HepG2 (cell line): ENCODE measurements around the gene SESN2. TPM values are rescaled to one million over a fixed set of nuclear protein-coding genes. Genes with fewer than 3 reads are reported as not detected.

Experiments
- BCL6 ChIP-seq: IDR thresholded peaks from 2 replicates; pipeline ENCODE4 v1.6.1; 2016; ENCODE audit warnings: missing genetic modification reagents, missing compliant biosample characterization
- FOXA1 ChIP-seq, 2 experiments: fragments of 450-650 bp in 1 of 2; sonication (generic) in 1 of 2; formaldehyde crosslinking in 1 of 2; IDR thresholded peaks; 2 replicates each; pipeline versions ENCODE4 v1.4.0 to v1.6.1; 2016 to 2020; ENCODE audit warnings: missing genetic modification reagents in 1 of 2
- GATAD2A ChIP-seq: IDR thresholded peaks from 2 replicates; pipeline ENCODE4 v1.6.1; 2016
- KAT7 ChIP-seq: IDR thresholded peaks from 2 replicates; pipeline ENCODE4 v1.6.1; 2018; ENCODE audit warnings: borderline replicate concordance, missing compliant biosample characterization
- MBD4 ChIP-seq: IDR thresholded peaks from 2 replicates; pipeline ENCODE4 v1.6.1; 2012; ENCODE audit warnings: low read length, inconsistent platforms, borderline replicate concordance
- NFKBIZ ChIP-seq: IDR thresholded peaks from 2 replicates; pipeline ENCODE4 v1.6.1; 2018; ENCODE audit warnings: missing genetic modification reagents, missing compliant biosample characterization
- SNRNP70 ChIP-seq: fragments of 200-400 bp; formaldehyde crosslinking; IDR thresholded peaks from 2 replicates; pipeline ENCODE4 v1.6.1; 2017; ENCODE audit warnings: mild to moderate bottlenecking, low read depth, low read length, moderate library complexity
- SYNCRIP ChIP-seq: fragments of 200-400 bp; formaldehyde crosslinking; IDR thresholded peaks from 2 replicates; pipeline ENCODE4 v1.6.1; 2018; ENCODE audit warnings: mild to moderate bottlenecking, low read depth, low read length; ENCODE audit not compliant: insufficient read depth
- ZMYM4 ChIP-seq: sonication (generic); formaldehyde crosslinking; IDR thresholded peaks from 2 replicates; pipeline ENCODE4 v1.8.1; 2023; ENCODE audit warnings: mild to moderate bottlenecking, missing genetic modification reagents
- ZNF20 ChIP-seq: sonication (generic); formaldehyde crosslinking; IDR thresholded peaks from 2 replicates; pipeline ENCODE4 v1.4.0; 2020; ENCODE audit warnings: mild to moderate bottlenecking, moderate library complexity, missing genetic modification reagents
- ZNF34 ChIP-seq: sonication (generic); formaldehyde crosslinking; IDR thresholded peaks from 2 replicates; pipeline ENCODE4 v1.4.0; 2020; ENCODE audit warnings: mild to moderate bottlenecking, missing genetic modification reagents, borderline replicate concordance
- ZNF343 ChIP-seq: sonication (generic); formaldehyde crosslinking; IDR thresholded peaks from 2 replicates; pipeline ENCODE4 v1.4.0; 2020; ENCODE audit warnings: mild to moderate bottlenecking, missing genetic modification reagents
- ZNF543 ChIP-seq: sonication (generic); formaldehyde crosslinking; IDR thresholded peaks from 2 replicates; pipeline ENCODE4 v1.4.0; 2020; ENCODE audit warnings: mild to moderate bottlenecking, missing genetic modification reagents
- ZNF567 ChIP-seq: sonication (generic); formaldehyde crosslinking; IDR thresholded peaks from 2 replicates; pipeline ENCODE4 v1.8.1; 2023; ENCODE audit warnings: mild to moderate bottlenecking, missing genetic modification reagents, borderline replicate concordance
- ZNF574 ChIP-seq: sonication (generic); formaldehyde crosslinking; IDR thresholded peaks from 2 replicates; pipeline ENCODE4 v1.4.0; 2020; ENCODE audit warnings: missing genetic modification reagents
- ZSCAN12 ChIP-seq: sonication (generic); formaldehyde crosslinking; IDR thresholded peaks from 2 replicates; pipeline ENCODE4 v1.9.0; 2021; ENCODE audit warnings: mild to moderate bottlenecking, missing genetic modification reagents
- polyA plus RNA-seq, 8 experiments: library from polyadenylated mRNA; depleted of rRNA in 3 of 8; stranded (reverse) in 7 of 8; unstranded in 1 of 8; fragments of >200 nt; fragmentation: Illumina TruSeq in 4 of 8; extraction: Trizol in 4 of 8; gene quantifications; 2 replicates each; pipeline versions ENCODE4 v1.2.1 to v1.2.3, GENCODE V29; 2011 to 2016; ENCODE audit warnings: low read depth in 4 of 8, missing spikeins in 1 of 8, mixed read lengths in 1 of 8; ENCODE audit not compliant: insufficient read depth in 1 of 8
- total RNA-seq, 5 experiments: library from RNA; depleted of rRNA; stranded (reverse); fragments of >200 nt; fragmentation: Illumina TruSeq; extraction: Trizol; gene quantifications; 2 replicates each; pipeline ENCODE4 v1.2.3, GENCODE V29; 2016; ENCODE audit warnings: low read depth in 1 of 5
- TF ChIP-seq, protein P1 (sequence below): sonication (generic); IDR thresholded peaks from 2 replicates; pipeline ENCODE4 v1.6.1; 2016; ENCODE audit warnings: low read depth, borderline replicate concordance
- TF ChIP-seq, protein P2 (sequence below): IDR thresholded peaks from 2 replicates; pipeline ENCODE4 v1.6.1; 2016
- TF ChIP-seq, protein P3 (sequence below): sonication (generic); formaldehyde crosslinking; IDR thresholded peaks from 2 replicates; pipeline ENCODE4 v1.8.0; 2022; ENCODE audit warnings: mild to moderate bottlenecking, missing genetic modification reagents, borderline replicate concordance
- TF ChIP-seq, protein P4 (sequence below): sonication (generic); formaldehyde crosslinking; IDR thresholded peaks from 2 replicates; pipeline ENCODE4 v1.5.0; 2020; ENCODE audit warnings: missing genetic modification reagents

The SESN2 gene
- total and polyA plus RNA-seq, 2 of the 13 experiments (the other 11 are each of a cell fraction or from before 2014, with no cell fraction given): 13.2 to 19.1 TPM

DNA sequence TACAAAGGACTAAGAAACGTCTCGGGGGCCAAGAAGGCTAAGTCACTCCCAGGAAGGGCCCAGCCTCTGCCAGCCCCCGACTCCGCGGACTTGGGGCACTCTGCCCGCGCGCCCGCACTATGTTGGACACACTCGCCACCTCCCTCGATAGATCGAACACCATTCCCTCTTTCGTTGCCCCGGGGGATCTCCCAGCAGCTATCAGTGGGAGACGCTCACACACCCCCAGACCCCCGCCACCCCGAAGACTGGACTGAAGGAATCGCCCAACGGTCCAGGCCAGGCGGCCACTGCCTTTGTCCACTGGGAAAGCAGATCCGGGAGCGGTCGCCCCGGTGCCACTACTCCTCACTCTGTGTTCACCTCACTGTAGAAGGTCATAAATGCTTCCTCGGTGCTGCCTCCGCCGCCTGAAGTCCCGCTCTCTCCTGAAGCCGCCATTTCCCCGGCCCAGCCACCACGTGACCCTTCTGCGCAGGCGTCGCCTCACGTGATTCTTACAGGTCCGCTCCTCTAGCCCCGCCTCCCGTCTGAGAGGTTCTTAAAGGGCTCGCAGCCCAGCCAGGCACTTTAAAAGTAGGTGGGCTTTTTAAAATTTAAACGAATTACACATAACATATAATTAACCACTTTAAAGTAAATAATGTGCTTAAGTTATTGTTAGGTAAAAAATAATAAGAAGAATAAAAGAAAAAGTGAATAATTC lies 26.6 kb upstream of the SESN2 start, which contains the start of gene DNAJC8 (continued):
- TF ChIP-seq ZNF20 (CRISPR knock-in tag) (no peak), SYNCRIP (no peak), ZNF34 (CRISPR knock-in tag) (peak; percentile 76; the same call in 1 of the 2 replicates), ZNF543 (no peak), ZNF574 (CRISPR knock-in tag) (peak; percentile 65), KAT7 (0 out of 2 replicates have a peak, but pooled peaks have one; percentile 9), SNRNP70 (no peak), ZMYM4 (peak; percentile 80; the same call in 1 of the 2 replicates), ZNF567 (CRISPR knock-in tag) (0 out of 2 replicates have a peak, but pooled peaks have one; percentile 38), ZNF343 (CRISPR knock-in tag) (no peak), GATAD2A (CRISPR knock-in tag) (peak; percentile 11; the same call in 1 of the 2 replicates), NFKBIZ (no peak), FOXA1 (IDR thresholded peaks at IDR 0.05) (no peak), FOXA1 (CRISPR knock-in tag; IDR thresholded peaks at IDR 0.05) (no peak), ZSCAN12 (CRISPR knock-in tag) (no peak), BCL6 (CRISPR knock-in tag) (no peak), MBD4 (no peak)
- TF ChIP-seq, protein P1, sequence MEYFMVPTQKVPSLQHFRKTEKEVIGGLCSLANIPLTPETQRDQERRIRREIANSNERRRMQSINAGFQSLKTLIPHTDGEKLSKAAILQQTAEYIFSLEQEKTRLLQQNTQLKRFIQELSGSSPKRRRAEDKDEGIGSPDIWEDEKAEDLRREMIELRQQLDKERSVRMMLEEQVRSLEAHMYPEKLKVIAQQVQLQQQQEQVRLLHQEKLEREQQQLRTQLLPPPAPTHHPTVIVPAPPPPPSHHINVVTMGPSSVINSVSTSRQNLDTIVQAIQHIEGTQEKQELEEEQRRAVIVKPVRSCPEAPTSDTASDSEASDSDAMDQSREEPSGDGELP: no peak
- TF ChIP-seq, protein P2, sequence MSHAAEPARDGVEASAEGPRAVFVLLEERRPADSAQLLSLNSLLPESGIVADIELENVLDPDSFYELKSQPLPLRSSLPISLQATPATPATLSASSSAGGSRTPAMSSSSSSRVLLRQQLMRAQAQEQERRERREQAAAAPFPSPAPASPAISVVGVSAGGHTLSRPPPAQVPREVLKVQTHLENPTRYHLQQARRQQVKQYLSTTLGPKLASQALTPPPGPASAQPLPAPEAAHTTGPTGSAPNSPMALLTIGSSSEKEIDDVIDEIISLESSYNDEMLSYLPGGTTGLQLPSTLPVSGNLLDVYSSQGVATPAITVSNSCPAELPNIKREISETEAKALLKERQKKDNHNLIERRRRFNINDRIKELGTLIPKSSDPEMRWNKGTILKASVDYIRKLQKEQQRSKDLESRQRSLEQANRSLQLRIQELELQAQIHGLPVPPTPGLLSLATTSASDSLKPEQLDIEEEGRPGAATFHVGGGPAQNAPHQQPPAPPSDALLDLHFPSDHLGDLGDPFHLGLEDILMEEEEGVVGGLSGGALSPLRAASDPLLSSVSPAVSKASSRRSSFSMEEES: peak; percentile 92
- TF ChIP-seq, protein P3, sequence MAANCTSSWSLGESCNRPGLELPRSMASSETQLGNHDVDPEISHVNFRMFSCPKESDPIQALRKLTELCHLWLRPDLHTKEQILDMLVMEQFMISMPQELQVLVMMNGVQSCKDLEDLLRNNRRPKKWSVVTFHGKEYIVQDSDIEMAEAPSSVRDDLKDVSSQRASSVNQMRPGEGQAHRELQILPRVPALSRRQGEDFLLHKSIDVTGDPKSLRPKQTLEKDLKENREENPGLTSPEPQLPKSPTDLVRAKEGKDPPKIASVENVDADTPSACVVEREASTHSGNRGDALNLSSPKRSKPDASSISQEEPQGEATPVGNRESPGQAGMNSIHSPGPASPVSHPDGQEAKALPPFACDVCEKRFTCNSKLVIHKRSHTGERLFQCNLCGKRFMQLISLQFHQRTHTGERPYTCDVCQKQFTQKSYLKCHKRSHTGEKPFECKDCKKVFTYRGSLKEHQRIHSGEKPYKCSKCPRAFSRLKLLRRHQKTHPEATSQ (CRISPR knock-in tag): no peak
- TF ChIP-seq, protein P4, sequence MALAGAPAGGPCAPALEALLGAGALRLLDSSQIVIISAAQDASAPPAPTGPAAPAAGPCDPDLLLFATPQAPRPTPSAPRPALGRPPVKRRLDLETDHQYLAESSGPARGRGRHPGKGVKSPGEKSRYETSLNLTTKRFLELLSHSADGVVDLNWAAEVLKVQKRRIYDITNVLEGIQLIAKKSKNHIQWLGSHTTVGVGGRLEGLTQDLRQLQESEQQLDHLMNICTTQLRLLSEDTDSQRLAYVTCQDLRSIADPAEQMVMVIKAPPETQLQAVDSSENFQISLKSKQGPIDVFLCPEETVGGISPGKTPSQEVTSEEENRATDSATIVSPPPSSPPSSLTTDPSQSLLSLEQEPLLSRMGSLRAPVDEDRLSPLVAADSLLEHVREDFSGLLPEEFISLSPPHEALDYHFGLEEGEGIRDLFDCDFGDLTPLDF (CRISPR knock-in tag): no peak
